ENCODE data around the gene COG5. TPM values are rescaled to one million over a fixed set of nuclear protein-coding genes. Genes with fewer than 3 reads are reported as not detected.

Gene COG5
- total and polyA plus RNA-seq, 2 of the 8 experiments (the other 6 are each of a cell fraction or from before 2014, with no cell fraction given), result 10.5 to 28.1 TPM

GRCh38 chr7:107210400-107210799 is 353.3 kb downstream of the COG5 start:
- H4K91ac ChIP-seq (replicated peaks; ENCODE audit: insufficient read length, low read length), result no peak overlapping the region
- peaks cover 0 to 2% of the 10 kb centered on the region in 2 experiments for H4K20me1 ChIP-seq (replicated peaks in 1 of 2; ENCODE audit: control insufficient read depth in 1 of 2, insufficient read depth in 2 of 2, low read length in 2 of 2)
- no peak overlapping the region for H3K14ac ChIP-seq (ENCODE audit: insufficient read length)
- ChIA-PET CTCF (ENCODE audit: partially characterized antibody) (no interaction called here), POLR2A (ENCODE audit: partially characterized antibody) (no interaction called here)
- no peak overlapping the region for H2BK120ac ChIP-seq (replicated peaks; ENCODE audit: low read depth, low read length)
- no peak overlapping the region for H3K56ac ChIP-seq (replicated peaks; ENCODE audit: insufficient read length, low read depth, low read length)
- no peaks in the 10 kb centered on the region for H3K23me2 ChIP-seq (ENCODE audit: low read depth, low read length)
- H4K8ac ChIP-seq (ENCODE audit: extremely low read depth, insufficient read depth, low read length), result no peak overlapping the region
- DNase-seq (ENCODE audit: low read depth in 1 of 2, low spot score in 2 of 2), result no peak
- H3K4me2 ChIP-seq (ENCODE audit: insufficient read depth in 1 of 2, low read depth in 2 of 2, low read length in 2 of 2), result no peak overlapping the region
- H2AK5ac ChIP-seq (ENCODE audit: low read depth, low read length), result no peak overlapping the region
- no peaks in the 10 kb centered on the region for H3K79me2 ChIP-seq (ENCODE audit: control insufficient read depth in 1 of 2, insufficient read depth in 2 of 2, low read length in 2 of 2)
- H2BK20ac ChIP-seq (ENCODE audit: low read length), result no peak overlapping the region
- no peaks in the 10 kb centered on the region for H3K9me3 ChIP-seq (ENCODE audit: insufficient read depth in 2 of 2, low read depth in 1 of 2, low read length in 1 of 2)
- no peak overlapping the region for H3K9ac ChIP-seq (replicated peaks in 1 of 4; ENCODE audit: extremely low read depth in 1 of 4, low read depth in 3 of 4, low read length in 3 of 4)
- no peak overlapping the region for H2AFZ ChIP-seq (ENCODE audit: low read length)
- H3K27me3 ChIP-seq (replicated peaks in 1 of 4; ENCODE audit: control insufficient read depth in 3 of 4, extremely low read depth in 1 of 4, insufficient read depth in 3 of 4, low read length in 3 of 4), result no peaks in the 10 kb centered on the region
- no peak overlapping the region for H3K18ac ChIP-seq (ENCODE audit: extremely low read depth, low read length)
- peaks cover 0 to 9% (median 0%) of the 10 kb centered on the region in 4 experiments; a peak in 1 of 8 replicates for H3K36me3 ChIP-seq (ENCODE audit: control insufficient read depth in 2 of 4, insufficient read depth in 4 of 4, low read length in 3 of 4)
- no peak overlapping the region for H4K5ac ChIP-seq (ENCODE audit: insufficient read length, low read depth, low read length)
- no peaks in the 10 kb centered on the region for H3K4me1 ChIP-seq (replicated peaks in 1 of 4; ENCODE audit: control insufficient read depth in 3 of 4, insufficient read depth in 4 of 4, low read length in 3 of 4)
- 88% methylated on average over 4 of the region's 4 CpGs; no CpG with 5 or more reads in 1 of the 2 experiments for WGBS, 2 experiments (ENCODE audit: extremely low coverage in 1 of 2, insufficient coverage in 1 of 2, insufficient read length in 1 of 2, insufficient replicate concordance in 2 of 2, low coverage in 1 of 2, low lambda C conversion rate in 2 of 2, missing lambda C conversion rate in 1 of 2)
- no peak overlapping the region for H3K4me3 ChIP-seq (ENCODE audit: extremely low read depth in 1 of 4, insufficient read depth in 2 of 4, low read depth in 3 of 4, low read length in 4 of 4)
- no peak overlapping the region for H2BK12ac ChIP-seq (ENCODE audit: low read depth, low read length)
- H2BK15ac ChIP-seq (ENCODE audit: low read length), result no peak overlapping the region
- TF ChIP-seq KDM4A (IDR thresholded peaks at IDR 0.05; ENCODE audit: low read depth, low read length, severe bottlenecking), result no peak
- TF ChIP-seq EP300 (IDR thresholded peaks at IDR 0.05; ENCODE audit: borderline replicate concordance in 1 of 2, low read depth in 2 of 2, low read length in 2 of 2), result no peak
- TF ChIP-seq ASH2L (IDR thresholded peaks at IDR 0.05; ENCODE audit: low read length), result no peak
- no peak for TF ChIP-seq GTF2F1 (IDR thresholded peaks at IDR 0.05; ENCODE audit: borderline replicate concordance, low read depth, low read length)
- TF ChIP-seq KDM1A (IDR thresholded peaks at IDR 0.05; ENCODE audit: borderline replicate concordance, low read length), result no peak
- TF ChIP-seq RAD21 (IDR thresholded peaks at IDR 0.05 in 1 of 2, conservative IDR thresholded peaks at IDR 0.05 in 1 of 2; ENCODE audit: low read depth in 2 of 2, low read length in 2 of 2), result peak; percentile 46 to 61
- peak in 2 of 3 experiments; percentile 12 to 18; a peak in 2 of 4 replicates for TF ChIP-seq CTCF (IDR thresholded peaks at IDR 0.05; ENCODE audit: control extremely low read depth in 1 of 3, insufficient read depth in 1 of 3, low read depth in 1 of 3, low read length in 3 of 3)
- no peak overlapping the region for H3K23ac ChIP-seq (ENCODE audit: insufficient read length)
- no peak overlapping the region for H3K27ac ChIP-seq (ENCODE audit: low read depth, low read length)
- no peaks in the 10 kb centered on the region for H3K79me1 ChIP-seq (ENCODE audit: low read depth, low read length)
- FAIRE-seq, result no peak
- H3K4ac ChIP-seq (replicated peaks; ENCODE audit: insufficient read length, low read depth, low read length), result no peak overlapping the region
- no peak overlapping the region for H2BK5ac ChIP-seq (ENCODE audit: low read depth, low read length)
